SJSA1 (cell line): ENCODE measurements around the gene LSM3. TPM values are rescaled to one million over a fixed set of nuclear protein-coding genes. Genes with fewer than 3 reads are reported as not detected.

Experiments used
- DNase-seq, 2 experiments: peaks; one replicate each; pipeline ENCODE4 v3.0.0-alpha.2; 2015 to 2020; ENCODE audit warnings: low spot score in 2 of 2, low read depth in 1 of 2
- H3K27ac ChIP-seq: fragments of 250-450 bp; sonication (Bioruptor Pico); 2 replicates; pipeline ENCODE4 v1.5.1; 2020; ENCODE audit warnings: mild to moderate bottlenecking, moderate library complexity
- H3K27me3 ChIP-seq: fragments of 250-450 bp; sonication (Bioruptor Pico); replicated peaks from 2 replicates; pipeline ENCODE4 v1.5.1; 2020; ENCODE audit warnings: mild to moderate bottlenecking, moderate library complexity
- H3K36me3 ChIP-seq: fragments of 250-450 bp; sonication (Bioruptor Pico); 2 replicates; pipeline ENCODE4 v1.5.1; 2020; ENCODE audit warnings: mild to moderate bottlenecking
- H3K4me1 ChIP-seq: fragments of 250-450 bp; sonication (Bioruptor Pico); replicated peaks from 2 replicates; pipeline ENCODE4 v1.6.1; 2021; ENCODE audit warnings: mild to moderate bottlenecking
- H3K4me3 ChIP-seq: fragments of 250-450 bp; sonication (Bioruptor Pico); 2 replicates; pipeline ENCODE4 v1.5.1; 2020; ENCODE audit warnings: mild to moderate bottlenecking
- H3K9me3 ChIP-seq: fragments of 250-450 bp; sonication (Bioruptor Pico); replicated peaks from 2 replicates; pipeline ENCODE4 v1.5.1; 2020; ENCODE audit warnings: mild to moderate bottlenecking
- total RNA-seq: library from RNA; depleted of rRNA; stranded (reverse); fragments of >200 nt; shearing (Covaris generic); gene quantifications from 2 replicates; pipeline ENCODE4 v1.2.3, GENCODE V29; 2014

Gene LSM3
- total RNA-seq, 1 experiment from 2014 or later = 25.9 TPM

DNA sequence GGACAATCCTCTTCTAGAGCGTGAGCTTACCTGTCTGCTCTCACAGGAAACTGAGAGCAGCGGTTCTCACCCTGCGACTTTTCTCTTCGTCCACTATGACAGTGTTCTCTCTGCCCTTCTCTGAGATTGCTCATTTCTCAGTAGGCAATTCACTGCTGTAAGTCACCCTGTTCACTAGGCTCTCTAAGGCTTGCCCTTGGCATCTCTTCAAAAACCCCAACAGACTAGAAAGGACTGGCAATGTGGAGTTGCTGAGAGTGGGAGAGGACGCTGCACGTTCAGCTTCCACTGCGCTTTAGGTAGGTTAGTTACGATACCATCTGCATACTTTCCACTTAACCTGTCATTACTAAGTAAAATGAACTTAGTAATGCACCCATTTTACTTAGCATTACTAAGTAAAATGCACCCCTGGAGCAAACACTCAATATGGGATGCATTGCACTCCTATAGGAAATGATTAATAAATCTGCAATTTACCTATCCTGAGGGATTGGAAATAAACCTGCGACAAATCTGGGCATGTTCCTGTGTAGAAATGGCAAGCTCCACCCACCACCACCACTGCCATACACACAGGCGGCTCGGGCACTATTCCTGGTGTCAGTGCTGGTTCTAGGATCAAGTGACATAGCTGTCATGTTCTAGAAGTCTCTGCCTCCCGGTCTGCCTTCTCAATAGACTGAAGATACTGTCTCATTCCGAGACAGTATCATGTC lies 21.6 kb upstream of the LSM3 start:
- no peak overlapping the region for H3K4me3 ChIP-seq
- H3K27ac ChIP-seq = no peak overlapping the region
- H3K9me3 ChIP-seq = peaks cover 5% of the 10 kb centered on the region
- peaks cover 83% of the 10 kb centered on the region for H3K36me3 ChIP-seq
- no peak for DNase-seq
- no peaks in the 10 kb centered on the region for H3K27me3 ChIP-seq
- no peaks in the 10 kb centered on the region for H3K4me1 ChIP-seq

DNA sequence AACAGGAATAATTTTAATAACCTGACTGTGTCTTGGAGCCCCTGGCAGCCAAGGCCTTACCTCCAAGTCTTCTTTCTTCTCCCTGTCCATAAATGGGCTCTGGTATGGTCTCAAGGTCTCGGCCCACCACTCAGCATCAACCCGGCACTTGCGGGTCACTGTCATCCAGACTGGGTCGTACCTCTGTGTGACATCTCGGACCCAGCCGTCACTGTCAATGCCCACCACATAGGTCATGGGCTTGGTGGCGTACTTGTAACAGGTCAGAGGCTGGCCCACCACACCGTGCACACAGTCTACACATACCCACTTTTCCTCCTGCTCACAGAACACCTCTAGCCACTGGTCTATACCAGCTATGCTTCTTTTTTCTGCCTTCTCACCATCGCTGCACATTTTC lies 20.7 kb upstream of the LSM3 start:
- no peak overlapping the region for H3K4me3 ChIP-seq
- H3K27ac ChIP-seq = no peak overlapping the region
- no peak for DNase-seq
- H3K4me1 ChIP-seq = no peaks in the 10 kb centered on the region
- peaks cover 7% of the 10 kb centered on the region for H3K9me3 ChIP-seq
- H3K27me3 ChIP-seq = no peaks in the 10 kb centered on the region
- H3K36me3 ChIP-seq = peaks cover 86% of the 10 kb centered on the region

DNA sequence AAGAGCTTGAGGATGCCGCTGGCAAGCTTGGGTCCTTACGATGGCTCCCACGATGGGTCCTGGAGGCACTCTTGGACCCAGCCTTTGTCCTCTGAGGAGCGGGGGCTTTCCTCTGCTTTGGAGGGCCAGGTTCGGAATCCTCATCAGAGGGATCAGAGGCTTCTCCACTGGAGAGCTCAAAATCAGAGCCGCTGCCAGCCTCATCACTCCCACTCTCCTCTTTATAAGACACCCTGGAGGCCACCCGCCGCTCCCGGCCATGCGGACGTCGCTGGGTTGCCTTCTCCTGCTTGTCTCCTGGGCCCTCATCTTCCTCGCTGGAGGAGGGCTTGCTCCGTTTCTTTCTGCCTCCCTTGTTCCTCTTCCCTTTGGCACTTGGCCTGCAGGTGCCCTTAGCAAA lies 20.2 kb upstream of the LSM3 start:
- Histone ChIP-seq H3K9me3 (peaks cover 7% of the 10 kb centered on the region), H3K4me1 (no peaks in the 10 kb centered on the region), H3K27me3 (no peaks in the 10 kb centered on the region), H3K4me3 (no peak overlapping the region), H3K36me3 (peaks cover 86% of the 10 kb centered on the region), H3K27ac (no peak overlapping the region)
- DNase-seq = no peak

DNA sequence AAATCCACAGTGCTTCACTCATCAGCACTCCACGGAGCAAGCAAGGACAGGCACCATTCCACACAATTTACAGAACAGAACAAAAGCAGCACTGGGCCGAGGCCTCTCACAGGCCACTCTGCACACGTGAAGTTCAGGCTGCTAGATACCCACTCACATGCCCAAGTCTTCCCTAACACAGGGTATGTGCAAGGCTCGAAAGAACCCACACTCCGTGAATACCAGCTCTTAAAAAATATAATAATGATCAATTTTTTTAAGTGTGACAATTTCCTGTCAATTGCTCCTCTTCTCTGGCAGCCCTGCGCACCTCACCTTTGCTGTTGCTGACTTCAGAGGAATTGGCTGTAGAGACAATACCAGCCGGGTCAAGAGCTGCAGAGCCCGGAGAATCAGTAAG lies 19.2 kb upstream of the LSM3 start:
- H3K36me3 ChIP-seq = peaks cover 88% of the 10 kb centered on the region
- peaks cover 7% of the 10 kb centered on the region for H3K9me3 ChIP-seq
- H3K4me1 ChIP-seq = no peaks in the 10 kb centered on the region
- no peak for DNase-seq
- no peak overlapping the region for H3K27ac ChIP-seq
- H3K27me3 ChIP-seq = no peaks in the 10 kb centered on the region
- H3K4me3 ChIP-seq = no peak overlapping the region

DNA sequence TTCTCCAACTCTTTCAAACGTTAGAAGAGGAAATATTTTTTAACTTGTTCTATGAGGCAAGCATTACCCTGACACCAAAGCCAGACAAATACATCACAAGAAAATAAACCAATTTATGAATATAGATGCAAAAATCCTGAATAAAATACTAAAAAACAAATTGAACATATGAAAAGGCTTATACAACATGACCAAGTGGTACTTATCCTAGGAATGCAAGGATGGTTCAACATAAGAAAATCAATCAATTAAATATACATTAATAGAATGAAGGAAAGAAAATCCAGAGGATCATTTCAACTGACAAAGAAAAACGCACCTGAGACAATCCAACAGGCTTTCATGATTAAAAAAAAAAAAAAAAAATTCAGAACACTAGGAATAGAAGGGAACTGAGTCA lies 17.3 kb upstream of the LSM3 start:
- Histone ChIP-seq H3K27ac (no peak overlapping the region), H3K4me1 (no peaks in the 10 kb centered on the region), H3K9me3 (peaks cover 7% of the 10 kb centered on the region), H3K27me3 (no peaks in the 10 kb centered on the region), H3K4me3 (no peak overlapping the region), H3K36me3 (peaks cover 97% of the 10 kb centered on the region)
- no peak for DNase-seq

DNA sequence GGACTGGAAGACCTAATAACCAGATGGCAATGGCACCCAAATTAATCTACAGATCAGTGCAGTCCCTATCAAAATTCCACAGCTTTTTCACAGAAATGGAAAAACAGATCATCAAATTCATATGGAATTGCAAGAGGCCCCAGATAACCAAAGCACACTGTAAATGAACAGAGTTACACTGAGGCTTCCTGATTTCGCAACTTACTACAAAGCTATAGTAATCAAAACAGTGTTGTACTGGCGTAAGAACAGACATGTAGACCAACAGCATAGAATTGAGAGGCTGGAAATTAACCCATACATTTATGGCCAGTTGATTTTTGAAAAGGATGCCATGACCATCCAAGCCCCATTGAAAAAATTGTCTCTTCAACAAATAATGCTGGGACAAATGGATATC lies 16.4 kb upstream of the LSM3 start:
- H3K27ac ChIP-seq = no peak overlapping the region
- peaks cover 7% of the 10 kb centered on the region for H3K9me3 ChIP-seq
- no peak overlapping the region for H3K4me3 ChIP-seq
- no peaks in the 10 kb centered on the region for H3K4me1 ChIP-seq
- DNase-seq = no peak
- H3K27me3 ChIP-seq = no peaks in the 10 kb centered on the region
- peaks cover 95% of the 10 kb centered on the region for H3K36me3 ChIP-seq

DNA sequence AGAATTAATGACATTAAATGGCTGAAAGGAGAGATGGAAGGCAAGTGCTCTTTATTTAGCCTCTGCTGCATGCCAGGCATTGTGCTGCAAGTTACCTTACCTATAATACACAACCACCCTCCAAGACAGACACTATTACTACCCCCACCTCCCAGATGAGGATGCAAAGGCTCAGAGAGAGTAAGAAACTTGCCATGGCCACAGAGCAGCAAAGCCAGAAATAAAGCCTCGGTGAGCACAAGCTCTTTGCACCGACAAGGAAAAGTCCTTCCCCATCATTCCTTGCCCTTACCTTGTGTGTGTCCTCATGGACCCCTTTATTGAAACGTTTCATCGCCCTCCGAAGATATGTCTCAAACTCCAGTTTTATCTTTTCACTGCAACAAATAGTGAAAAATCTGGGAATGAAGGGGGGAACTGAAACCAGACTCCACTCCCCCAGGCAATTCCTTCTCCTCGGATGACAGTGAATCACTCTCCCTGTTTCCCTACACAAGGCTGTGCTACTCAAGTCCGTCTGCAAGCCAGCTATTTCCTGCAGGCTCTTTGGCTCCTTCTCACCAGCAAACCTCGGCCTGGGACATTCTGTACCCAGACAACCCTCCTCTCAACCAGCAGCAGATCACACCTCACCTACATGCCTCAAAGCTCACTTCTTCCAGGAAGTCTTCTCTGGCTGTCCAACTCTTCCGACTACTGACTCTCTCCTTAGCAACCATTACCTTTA lies 11.6 kb upstream of the LSM3 start:
- Histone ChIP-seq H3K9me3 (peaks cover 2% of the 10 kb centered on the region; the same call in 1 of the 2 replicates), H3K27ac (no peak overlapping the region), H3K4me3 (no peak overlapping the region), H3K4me1 (peaks cover 15% of the 10 kb centered on the region), H3K36me3 (peaks cover 93% of the 10 kb centered on the region), H3K27me3 (no peaks in the 10 kb centered on the region)
- no peak for DNase-seq

DNA sequence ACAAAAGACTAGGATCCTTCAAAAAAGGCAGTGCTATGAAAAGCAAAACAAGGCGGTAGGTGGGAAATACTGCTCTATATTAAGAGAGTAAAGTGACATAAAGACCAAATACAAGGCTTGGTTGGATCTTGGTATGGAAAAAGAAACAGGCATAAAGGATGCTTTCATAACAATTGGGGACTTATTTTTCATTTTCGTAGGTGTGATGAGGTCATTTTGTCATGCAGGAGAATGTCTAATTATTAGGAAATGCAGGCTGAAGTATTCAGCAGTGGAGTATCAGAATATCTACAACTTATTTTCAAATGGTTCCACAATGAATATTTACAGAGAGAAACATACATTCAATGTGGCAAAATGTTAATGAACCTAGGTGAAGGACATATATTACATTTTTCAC lies 9.2 kb upstream of the LSM3 start:
- Histone ChIP-seq H3K36me3 (peaks cover 78% of the 10 kb centered on the region), H3K9me3 (no peaks in the 10 kb centered on the region), H3K27me3 (no peaks in the 10 kb centered on the region), H3K4me3 (no peak overlapping the region), H3K4me1 (peaks cover 15% of the 10 kb centered on the region), H3K27ac (no peak overlapping the region)
- no peak for DNase-seq

DNA sequence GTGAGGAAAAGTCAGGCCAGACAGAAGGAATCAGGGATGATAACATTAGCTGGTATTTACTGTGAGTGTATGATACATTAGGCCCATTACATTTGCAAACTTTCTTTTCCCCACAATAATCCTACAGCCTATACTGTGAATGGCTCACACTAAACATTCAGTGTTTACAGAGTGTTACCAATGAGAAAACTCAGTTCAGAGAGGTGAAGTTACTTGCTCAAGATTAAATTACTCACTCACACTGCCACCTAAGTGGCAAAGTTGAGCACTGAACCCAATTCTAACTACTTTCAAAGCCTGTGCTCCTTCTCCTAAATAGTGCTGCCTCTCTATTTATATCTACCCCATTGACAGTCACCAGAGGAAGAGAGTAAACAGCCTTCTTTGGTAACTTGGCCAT lies 8.7 kb upstream of the LSM3 start:
- H3K27ac ChIP-seq = peak overlapping the region; percentile 60; the same call in 1 of the 2 replicates
- no peaks in the 10 kb centered on the region for H3K27me3 ChIP-seq
- DNase-seq = no peak
- peaks cover 73% of the 10 kb centered on the region for H3K36me3 ChIP-seq
- H3K4me3 ChIP-seq = no peak overlapping the region
- peaks cover 15% of the 10 kb centered on the region for H3K4me1 ChIP-seq
- no peaks in the 10 kb centered on the region for H3K9me3 ChIP-seq

DNA sequence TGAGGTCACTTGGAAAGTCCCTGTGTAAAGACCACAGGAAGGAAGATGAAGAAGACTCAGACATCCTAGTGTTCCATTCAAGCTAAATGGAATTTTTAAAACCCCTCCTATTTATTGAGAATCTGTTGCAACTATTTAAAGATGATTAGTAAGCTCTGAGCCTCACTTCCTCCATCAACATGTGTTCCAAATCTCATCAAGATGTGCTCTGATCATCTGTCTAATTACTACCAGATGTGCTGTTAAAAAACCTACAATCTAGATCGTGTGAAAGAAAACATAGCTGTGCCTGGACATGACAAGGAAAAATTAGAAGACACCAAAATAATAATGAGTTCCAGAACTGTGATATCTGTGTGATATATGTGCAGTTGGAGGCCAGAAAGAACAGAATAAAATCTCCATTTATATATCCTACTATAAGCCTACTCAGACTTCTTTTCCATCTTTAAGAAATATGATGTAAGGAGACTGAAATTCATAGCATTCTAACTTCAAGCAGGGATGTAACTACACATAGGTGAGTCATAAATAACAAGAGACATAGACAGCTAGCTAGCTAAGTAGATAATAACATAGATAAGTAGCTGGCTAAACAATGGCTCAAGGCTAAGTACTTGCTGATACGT lies 8.0 kb upstream of the LSM3 start:
- Histone ChIP-seq H3K4me1 (peaks cover 18% of the 10 kb centered on the region), H3K4me3 (no peak overlapping the region), H3K36me3 (peaks cover 65% of the 10 kb centered on the region), H3K27ac (peak overlapping the region; percentile 60), H3K27me3 (no peaks in the 10 kb centered on the region), H3K9me3 (no peaks in the 10 kb centered on the region)
- DNase-seq = no peak

DNA sequence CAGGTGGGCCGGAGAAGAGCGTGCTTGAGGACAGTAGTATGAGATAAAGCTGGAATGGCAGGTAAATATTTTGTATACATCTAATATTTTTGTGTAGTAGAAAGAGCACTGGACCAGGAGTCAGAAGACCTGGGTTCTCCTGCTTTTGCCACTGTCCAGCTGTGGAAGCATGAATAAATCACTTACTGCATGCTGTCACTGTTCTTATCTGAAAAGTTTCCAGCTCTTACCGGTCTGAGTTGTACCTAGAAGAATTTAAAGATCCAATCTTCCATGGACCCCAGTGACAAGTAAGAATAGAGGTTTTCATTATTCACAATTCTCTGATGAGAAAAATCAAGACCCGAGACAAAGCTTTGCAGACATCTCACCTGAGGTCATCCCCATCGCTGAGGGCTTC lies 6.1 kb upstream of the LSM3 start:
- no peak overlapping the region for H3K4me3 ChIP-seq
- no peaks in the 10 kb centered on the region for H3K27me3 ChIP-seq
- H3K4me1 ChIP-seq = peaks cover 24% of the 10 kb centered on the region
- H3K9me3 ChIP-seq = no peaks in the 10 kb centered on the region
- no peak for DNase-seq
- H3K36me3 ChIP-seq = peaks cover 55% of the 10 kb centered on the region
- no peak overlapping the region for H3K27ac ChIP-seq

DNA sequence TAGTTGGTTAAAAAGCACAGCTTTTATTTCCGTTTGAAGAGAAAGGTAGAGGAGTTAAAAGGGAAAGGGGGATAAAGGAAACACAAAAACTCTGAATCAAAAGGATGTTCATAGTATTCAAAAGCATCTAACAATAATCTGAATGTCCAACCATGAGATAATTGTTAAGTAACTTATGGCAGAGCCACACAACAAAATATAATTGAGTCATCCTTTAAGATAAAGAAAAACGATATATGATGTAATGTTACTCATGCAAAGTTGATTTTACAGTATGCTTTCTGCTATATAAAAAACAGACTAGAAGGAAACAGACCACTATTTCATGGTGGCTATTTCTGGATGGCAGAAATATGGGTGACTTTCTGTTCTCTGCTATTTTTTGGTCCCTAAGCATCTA lies 4.1 kb upstream of the LSM3 start:
- DNase-seq = no peak
- H3K27ac ChIP-seq = no peak overlapping the region
- H3K27me3 ChIP-seq = no peaks in the 10 kb centered on the region
- peaks cover 42% of the 10 kb centered on the region for H3K36me3 ChIP-seq
- H3K4me3 ChIP-seq = no peak overlapping the region
- peaks cover 28% of the 10 kb centered on the region for H3K4me1 ChIP-seq
- no peaks in the 10 kb centered on the region for H3K9me3 ChIP-seq

DNA sequence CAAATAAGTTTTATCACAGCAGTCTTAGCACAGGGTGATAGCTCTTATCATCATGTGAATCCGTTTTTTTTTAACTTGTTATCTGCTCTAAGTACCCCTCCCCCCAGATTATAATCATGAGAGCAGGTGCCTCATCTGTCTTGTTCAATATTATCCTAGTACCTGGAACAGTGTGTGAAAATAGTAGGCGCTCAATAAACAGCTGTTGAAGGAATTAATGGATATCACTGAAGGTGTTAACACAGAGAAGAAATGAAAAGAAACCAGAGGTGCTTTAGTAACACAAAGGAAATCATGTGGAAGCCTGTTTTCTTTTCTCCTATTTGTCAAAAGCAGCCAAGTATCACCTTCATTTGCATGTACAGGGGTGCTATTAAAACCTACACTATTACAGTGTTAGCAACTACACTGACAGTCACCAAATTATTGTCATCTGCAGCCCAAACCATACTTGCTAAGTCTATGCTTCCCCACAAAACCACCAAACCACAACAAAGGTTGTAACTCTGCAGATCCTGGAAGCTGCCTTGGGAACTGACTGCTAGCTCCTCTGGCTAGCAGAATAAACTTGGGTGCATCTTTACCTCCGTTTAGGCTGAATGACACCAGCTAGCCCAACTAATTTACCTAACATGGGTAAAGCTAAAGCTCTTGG lies 3.1 kb upstream of the LSM3 start:
- DNase-seq = no peak
- Histone ChIP-seq H3K27me3 (no peaks in the 10 kb centered on the region), H3K36me3 (peaks cover 32% of the 10 kb centered on the region), H3K27ac (no peak overlapping the region), H3K9me3 (no peaks in the 10 kb centered on the region), H3K4me3 (no peak overlapping the region), H3K4me1 (peaks cover 25% of the 10 kb centered on the region)
